MCF 10A (cell line): ENCODE measurements around the gene SNAPIN. TPM values are rescaled to one million over a fixed set of nuclear protein-coding genes. Genes with fewer than 3 reads are reported as not detected.
"Not testable (repeated sequence)": the region's sequence is repeated elsewhere in the genome, so short reads cannot be mapped to it uniquely, and the experiment has no call there.

Source experiments
- BruUV-seq: library from RNA; stranded (reverse); fragments of 400-500 nt; replicated peaks from 2 replicates; lab custom pipeline; 2021; lab: Mats Ljungman, UMichigan
- CTCF ChIA-PET: fragments of 300-600 bp; sonication (Branson Sonifier 250); formaldehyde crosslinking; extraction: SDS; loops from one replicate; lab custom pipeline; 2021; ENCODE audit warnings: antibody characterized with exemption, inconsistent platforms; lab: Yijun Ruan, JAX
- POLR2A ChIA-PET: fragments of 300-600, 350-650 bp; sonication (Branson Sonifier 250); formaldehyde crosslinking; extraction: SDS; loops from one replicate; lab custom pipeline; 2020; ENCODE audit warnings: antibody characterized with exemption, inconsistent platforms; lab: Yijun Ruan, JAX
- DNase-seq: peaks from one replicate; pipeline ENCODE4 v3.0.0-alpha.2; 2018; ENCODE audit not compliant: unreplicated experiment
- H3K27ac Mint-ChIP-seq: one replicate; pipeline ENCODE4 v1.8.0; 2022; ENCODE audit warnings: mild to moderate bottlenecking, low read depth, mixed read lengths; ENCODE audit not compliant: unreplicated experiment
- H3K27me3 Mint-ChIP-seq: one replicate; pipeline ENCODE4 v1.8.0; 2022; ENCODE audit warnings: mixed read lengths; ENCODE audit not compliant: insufficient read depth, unreplicated experiment
- H3K36me3 Mint-ChIP-seq: one replicate; pipeline ENCODE4 v1.8.0; 2022; ENCODE audit warnings: mild to moderate bottlenecking, moderate library complexity, mixed read lengths; ENCODE audit not compliant: insufficient read depth, unreplicated experiment
- H3K4me1 Mint-ChIP-seq: one replicate; pipeline ENCODE4 v1.8.0; 2022; ENCODE audit warnings: mixed read lengths; ENCODE audit not compliant: insufficient read depth, unreplicated experiment
- H3K4me3 Mint-ChIP-seq: one replicate; pipeline ENCODE4 v1.8.0; 2022; ENCODE audit warnings: mild to moderate bottlenecking, moderate library complexity, mixed read lengths; ENCODE audit not compliant: unreplicated experiment
- H3K9me3 Mint-ChIP-seq: one replicate; pipeline ENCODE4 v1.8.0; 2022; ENCODE audit warnings: mixed read lengths; ENCODE audit not compliant: unreplicated experiment
- CTCF ChIP-seq: fragments of 200-600 bp; IDR thresholded peaks from one replicate; pipeline ENCODE4 v1.8.0; 2022; ENCODE audit warnings: antibody characterized with exemption, mild to moderate bottlenecking; ENCODE audit not compliant: unreplicated experiment
- intact Hi-C: fragments of 100-400 bp; cut with micrococcal nuclease; formaldehyde crosslinking; loops from 2 replicates; pipeline ENCODE4 v1.14.1; 2022
- total RNA-seq: library from RNA; stranded (reverse); gene quantifications from 2 replicates; pipeline ENCODE4 v1.2.3, GENCODE V29; 2022

The SNAPIN gene
- total RNA-seq, 1 experiment from 2014 or later: 63.7 TPM

DNA sequence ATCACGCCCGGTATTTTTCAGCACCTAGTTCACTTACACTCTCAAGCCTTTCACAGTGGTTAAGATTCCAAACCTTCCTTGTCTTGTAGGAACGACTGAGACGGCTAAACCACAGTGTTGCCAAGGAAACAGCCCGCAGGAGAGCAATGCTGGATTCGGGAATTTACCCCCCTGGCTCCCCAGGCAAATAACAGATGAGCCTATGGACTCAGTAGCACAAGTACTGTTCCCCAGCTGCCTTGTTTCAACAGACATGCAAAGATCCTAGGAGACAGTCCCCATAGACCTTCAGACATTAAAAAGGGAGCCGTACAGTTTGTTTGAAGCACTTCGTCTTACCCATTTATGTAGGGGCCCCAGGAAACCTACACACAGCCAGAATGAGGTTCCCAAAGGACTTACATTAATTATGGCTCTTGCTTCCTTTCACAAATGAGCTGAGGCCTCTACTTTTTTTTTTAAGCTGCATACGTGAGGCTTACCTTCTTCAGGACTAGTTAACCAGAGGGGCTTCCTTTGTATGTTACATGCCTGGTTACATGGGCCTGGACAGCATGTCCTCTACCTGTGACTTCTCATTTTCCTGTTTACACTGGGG lies 2.7 kb downstream of the SNAPIN start:
- H3K36me3 Mint-ChIP-seq: no peaks in the 10 kb centered on the region
- no peak overlapping the region for H3K4me3 Mint-ChIP-seq
- TF ChIP-seq CTCF: no peak
- DNase-seq: no peak
- peaks cover 5% of the 10 kb centered on the region for H3K4me1 Mint-ChIP-seq
- ChIA-PET CTCF (interaction anchor here (0.6 to 1.3 kb wide), 4 partner anchors 17 to 147 kb away, joined by 3 to 9 read pairs (median 4); no protein-coding TSS in a partner anchor), POLR2A (interaction anchor here (1.0 to 5.3 kb wide), 8 partner anchors 8 to 317 kb away, joined by 3 to 72 read pairs (median 4); partner anchors contain the start of genes CHTOP, ILF2 and JTB)
- no peaks in the 10 kb centered on the region for H3K9me3 Mint-ChIP-seq
- H3K27me3 Mint-ChIP-seq: no peaks in the 10 kb centered on the region
- intact Hi-C loops: no loop called here
- TSS peak; percentile 9 for BruUV-seq
- no peak overlapping the region for H3K27ac Mint-ChIP-seq

- H3K27ac Mint-ChIP-seq: no peak overlapping the region
- intact Hi-C loops: no loop called here
- no peaks in the 10 kb centered on the region for H3K36me3 Mint-ChIP-seq
- no peaks in the 10 kb centered on the region for H3K27me3 Mint-ChIP-seq
- H3K4me3 Mint-ChIP-seq: no peak overlapping the region
- TF ChIP-seq CTCF: no peak
- CTCF ChIA-PET: interaction anchor here (0.6 to 1.3 kb wide), 4 partner anchors 15 to 258 kb away, joined by 3 to 4 read pairs (median 4); no protein-coding TSS in a partner anchor
- POLR2A ChIA-PET: interaction anchor here (1.0 to 5.3 kb wide), 7 partner anchors 7 to 89 kb away, joined by 3 to 72 read pairs (median 4); partner anchors contain the start of genes CHTOP and ILF2
- no peak for DNase-seq
- H3K4me1 Mint-ChIP-seq: peaks cover 5% of the 10 kb centered on the region
- H3K9me3 Mint-ChIP-seq: no peaks in the 10 kb centered on the region
- BruUV-seq: TSS peak; percentile 70
Observed at GRCh38 chr1:153662269-153662668, 3.8 kb downstream of the SNAPIN start.

- Mint-ChIP-seq H3K27ac (no peak overlapping the region), H3K9me3 (no peaks in the 10 kb centered on the region), H3K4me1 (peaks cover 7% of the 10 kb centered on the region), H3K27me3 (no peaks in the 10 kb centered on the region), H3K4me3 (no peak overlapping the region), H3K36me3 (no peaks in the 10 kb centered on the region)
- CTCF ChIA-PET: interaction anchor here (0.5 to 1.8 kb wide), 4 partner anchors 15 to 548 kb away, joined by 3 to 9 read pairs (median 4); no protein-coding TSS in a partner anchor
- POLR2A ChIA-PET: interaction anchor here (1.1 to 3.1 kb wide), 2 partner anchors 10 to 146 kb away, joined by 3 to 9 read pairs; no protein-coding TSS in a partner anchor
- intact Hi-C loops: no loop called here
- no TSS peak for BruUV-seq
- no peak for TF ChIP-seq CTCF
- peak; percentile 59 for DNase-seq
Observed at GRCh38 chr1:153663211-153663610, 4.7 kb downstream of the SNAPIN start.

GRCh38 chr1:153667439-153667838 lies 8.9 kb downstream of the SNAPIN start:
- Mint-ChIP-seq H3K9me3 (no peaks in the 10 kb centered on the region), H3K27ac (no peak overlapping the region), H3K4me3 (no peak overlapping the region), H3K36me3 (no peaks in the 10 kb centered on the region), H3K27me3 (no peaks in the 10 kb centered on the region), H3K4me1 (peaks cover 5% of the 10 kb centered on the region)
- ChIA-PET POLR2A (interaction anchor here (0.7 to 8.0 kb wide), 8 partner anchors 7 to 308 kb away, joined by 3 to 80 read pairs (median 3); partner anchors contain the start of genes CHTOP, S100A14, S100A16 and SLC39A1), CTCF (interaction anchor here (0.6 to 3.5 kb wide), 7 partner anchors 9 to 94 kb away, joined by 3 to 15 read pairs (median 4); partner anchors contain the start of genes NPR1 and S100A13)
- no TSS peak for BruUV-seq
- TF ChIP-seq CTCF: no peak
- no peak for DNase-seq
- intact Hi-C loops: no loop called here

DNA sequence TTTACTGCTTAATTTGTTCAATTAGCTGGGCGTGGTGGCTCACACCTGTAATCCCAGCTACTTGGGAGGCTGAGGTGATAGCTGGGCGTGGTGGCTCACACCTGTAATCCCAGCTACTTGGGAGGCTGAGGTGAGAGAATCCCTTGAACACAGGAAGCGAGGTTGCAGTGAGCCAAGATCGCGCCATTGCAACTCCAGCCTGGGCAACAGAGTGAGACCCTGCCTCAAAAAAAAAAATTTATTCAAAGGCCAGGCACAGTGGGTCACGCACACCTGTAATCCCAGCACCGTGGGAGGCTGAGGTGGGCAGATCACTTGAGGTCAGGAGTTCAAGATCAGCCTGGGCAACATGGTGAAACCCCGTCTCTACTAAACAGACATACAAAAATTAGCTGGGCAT lies 10.2 kb downstream of the SNAPIN start:
- CTCF ChIA-PET: interaction anchor here (0.5 to 14.1 kb wide), 5 partner anchors 9 to 265 kb away, joined by 3 to 273 read pairs (median 13); partner anchors contain the start of gene NPR1
- H3K36me3 Mint-ChIP-seq, intact Hi-C loops, H3K27me3 Mint-ChIP-seq, H3K9me3 Mint-ChIP-seq, BruUV-seq, H3K4me1 Mint-ChIP-seq, H3K27ac Mint-ChIP-seq, DNase-seq: not testable (repeated sequence)
- POLR2A ChIA-PET: interaction anchor here (0.6 to 8.0 kb wide), 9 partner anchors 8 to 353 kb away, joined by 3 to 80 read pairs (median 11); partner anchors contain the start of genes CHTOP, S100A14, S100A16 and SLC27A3
- peak overlapping the region; percentile 54 for H3K4me3 Mint-ChIP-seq
